Astrocyte (in vitro differentiated cells and primary cell): ENCODE data around the gene ARHGAP24. TPM values are rescaled to one million over a fixed set of nuclear protein-coding genes. Genes with fewer than 3 reads are reported as not detected.

ENCODE experiments used
- DNase-seq: peaks from one replicate; pipeline ENCODE4 v3.0.0-alpha.2; 2010; ENCODE audit warnings: low read depth
- FAIRE-seq: peaks from 2 replicates; lab custom pipeline; 2011; peaks lifted over from hg19 to GRCh38; lab: Jason Lieb, UNC
- H2AFZ ChIP-seq: 2 replicates; pipeline ENCODE4 v1.6.0; 2012; ENCODE audit warnings: low read depth, low read length, inconsistent platforms
- H3K27ac ChIP-seq: 2 replicates; pipeline ENCODE4 v1.5.1; 2011; ENCODE audit warnings: low read depth, low read length, inconsistent platforms
- H3K27me3 ChIP-seq: 2 replicates; pipeline ENCODE4 v1.6.0; 2011; ENCODE audit warnings: low read length, inconsistent platforms; ENCODE audit not compliant: insufficient read depth
- H3K36me3 ChIP-seq: 2 replicates; pipeline ENCODE4 v1.5.1; 2011; ENCODE audit warnings: low read length, inconsistent platforms; ENCODE audit not compliant: insufficient read depth
- H3K4me1 ChIP-seq: 2 replicates; pipeline ENCODE4 v1.5.1; 2011; ENCODE audit warnings: low read length, inconsistent platforms; ENCODE audit not compliant: insufficient read depth
- H3K4me2 ChIP-seq: 2 replicates; pipeline ENCODE4 v1.6.0; 2012; ENCODE audit warnings: low read length, inconsistent platforms
- H3K4me3 ChIP-seq: 2 replicates; pipeline ENCODE4 v1.5.1; 2011; ENCODE audit warnings: low read depth, mild to moderate bottlenecking, low read length, inconsistent platforms; ENCODE audit not compliant: insufficient read depth
- H3K79me2 ChIP-seq: 2 replicates; pipeline ENCODE4 v1.6.0; 2012; ENCODE audit warnings: mild to moderate bottlenecking, low read length, inconsistent platforms; ENCODE audit not compliant: insufficient read depth
- H3K9ac ChIP-seq: 2 replicates; pipeline ENCODE4 v1.6.0; 2012; ENCODE audit warnings: mild to moderate bottlenecking, low read length, inconsistent platforms
- H3K9me3 ChIP-seq: 2 replicates; pipeline ENCODE4 v1.5.1; 2012; ENCODE audit warnings: low read depth, mild to moderate bottlenecking, low read length, inconsistent platforms; ENCODE audit not compliant: insufficient read depth
- H4K20me1 ChIP-seq: 2 replicates; pipeline ENCODE4 v1.6.0; 2012; ENCODE audit warnings: low read length, inconsistent platforms; ENCODE audit not compliant: insufficient read depth
- H3K27ac Mint-ChIP-seq: one replicate; pipeline ENCODE4 v1.8.0; 2021; ENCODE audit warnings: mild to moderate bottlenecking, mixed read lengths; ENCODE audit not compliant: unreplicated experiment
- H3K27me3 Mint-ChIP-seq: one replicate; pipeline ENCODE4 v1.8.0; 2021; ENCODE audit warnings: low read depth, mixed read lengths; ENCODE audit not compliant: unreplicated experiment
- H3K36me3 Mint-ChIP-seq: one replicate; pipeline ENCODE4 v1.8.0; 2021; ENCODE audit warnings: low read depth, mixed read lengths; ENCODE audit not compliant: unreplicated experiment
- H3K4me1 Mint-ChIP-seq: one replicate; pipeline ENCODE4 v1.8.0; 2021; ENCODE audit warnings: low read depth, mixed read lengths; ENCODE audit not compliant: unreplicated experiment
- H3K4me3 Mint-ChIP-seq: one replicate; pipeline ENCODE4 v1.8.0; 2021; ENCODE audit warnings: mild to moderate bottlenecking, moderate library complexity, mixed read lengths; ENCODE audit not compliant: unreplicated experiment
- H3K9me3 Mint-ChIP-seq: one replicate; pipeline ENCODE4 v1.8.0; 2021; ENCODE audit warnings: mild to moderate bottlenecking, mixed read lengths; ENCODE audit not compliant: unreplicated experiment
- CTCF ChIP-seq: IDR thresholded peaks from 2 replicates; pipeline ENCODE4 v1.5.1; 2011; ENCODE audit warnings: low read depth, mild to moderate bottlenecking, inconsistent platforms, low read length, moderate library complexity; ENCODE audit not compliant: insufficient read depth
- EZH2 ChIP-seq: IDR thresholded peaks from 2 replicates; pipeline ENCODE4 v1.6.1; 2012; ENCODE audit warnings: mild to moderate bottlenecking, low read length, inconsistent platforms; ENCODE audit not compliant: insufficient read depth
- total RNA-seq: library from RNA; stranded (reverse); gene quantifications from 2 replicates; pipeline ENCODE4 v1.2.1, GENCODE V29; 2021

Gene ARHGAP24
- total RNA-seq, 1 donor from 2014 or later = 2.1 TPM

DNA sequence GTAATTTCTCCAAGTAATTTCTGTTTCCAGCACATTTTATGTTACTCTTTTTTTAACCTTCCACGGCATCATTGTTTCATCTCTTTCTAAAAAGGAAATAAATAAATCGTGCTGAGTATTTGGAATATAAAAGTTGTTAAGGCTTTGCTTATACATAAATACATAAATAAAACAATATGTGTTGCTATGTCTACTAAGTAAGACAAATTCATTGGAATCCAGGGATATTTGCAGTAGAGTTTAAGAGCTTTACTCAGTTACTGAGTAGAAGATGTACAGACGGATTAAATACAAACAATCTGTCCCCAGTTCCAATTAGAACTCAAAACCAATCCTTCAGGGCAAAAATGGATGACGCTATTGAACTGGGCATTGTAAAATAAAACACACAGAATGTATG lies 1.4 kb downstream of the ARHGAP24 start:
- H3K4me3 ChIP-seq = no peak overlapping the region
- no peak overlapping the region for H2AFZ ChIP-seq
- H3K27ac ChIP-seq = no peak overlapping the region
- Mint-ChIP-seq H3K9me3 (no peaks in the 10 kb centered on the region), H3K27ac (no peak overlapping the region), H3K27me3 (peaks cover 2% of the 10 kb centered on the region), H3K36me3 (no peaks in the 10 kb centered on the region), H3K4me1 (peaks cover 6% of the 10 kb centered on the region), H3K4me3 (no peak overlapping the region)
- H3K36me3 ChIP-seq = no peaks in the 10 kb centered on the region
- H3K9ac ChIP-seq = no peak overlapping the region
- no peaks in the 10 kb centered on the region for H3K27me3 ChIP-seq
- DNase-seq (no peak), FAIRE-seq (no peak)
- no peaks in the 10 kb centered on the region for H3K9me3 ChIP-seq
- no peaks in the 10 kb centered on the region for H3K4me1 ChIP-seq
- TF ChIP-seq EZH2 (no peak), CTCF (no peak)
- H4K20me1 ChIP-seq = no peaks in the 10 kb centered on the region
- H3K79me2 ChIP-seq = no peaks in the 10 kb centered on the region
- H3K4me2 ChIP-seq = peak overlapping the region; percentile 90

GRCh38 chr4:85477534-85477933 lies 2.6 kb downstream of the ARHGAP24 start:
- H3K9me3 Mint-ChIP-seq = no peaks in the 10 kb centered on the region
- H3K27me3 ChIP-seq = no peaks in the 10 kb centered on the region
- no peaks in the 10 kb centered on the region for H3K36me3 Mint-ChIP-seq
- no peak overlapping the region for H3K4me2 ChIP-seq
- peaks cover 5% of the 10 kb centered on the region for H3K27me3 Mint-ChIP-seq
- H4K20me1 ChIP-seq = no peaks in the 10 kb centered on the region
- H2AFZ ChIP-seq = no peak overlapping the region
- H3K79me2 ChIP-seq = no peaks in the 10 kb centered on the region
- H3K27ac Mint-ChIP-seq = no peak overlapping the region
- DNase-seq (no peak), FAIRE-seq (no peak)
- no peaks in the 10 kb centered on the region for H3K36me3 ChIP-seq
- H3K4me3 ChIP-seq = no peak overlapping the region
- H3K4me1 Mint-ChIP-seq = peaks cover 6% of the 10 kb centered on the region
- H3K4me3 Mint-ChIP-seq = no peak overlapping the region
- H3K27ac ChIP-seq = no peak overlapping the region
- H3K4me1 ChIP-seq = no peaks in the 10 kb centered on the region
- TF ChIP-seq CTCF = no peak
- no peak for TF ChIP-seq EZH2
- H3K9ac ChIP-seq = no peak overlapping the region
- no peaks in the 10 kb centered on the region for H3K9me3 ChIP-seq

- peak; percentile 64 for DNase-seq
- peak overlapping the region; percentile 79 for H3K27ac Mint-ChIP-seq
- Histone ChIP-seq H3K4me3 (no peak overlapping the region), H3K4me2 (peak overlapping the region; percentile 18), H3K27me3 (no peaks in the 10 kb centered on the region), H3K9ac (no peak overlapping the region), H3K4me1 (no peaks in the 10 kb centered on the region), H4K20me1 (no peaks in the 10 kb centered on the region), H3K79me2 (no peaks in the 10 kb centered on the region), H3K27ac (no peak overlapping the region), H3K36me3 (no peaks in the 10 kb centered on the region), H3K9me3 (no peaks in the 10 kb centered on the region), H2AFZ (no peak overlapping the region)
- FAIRE-seq = peak; percentile 80
- no peaks in the 10 kb centered on the region for H3K36me3 Mint-ChIP-seq
- H3K4me3 Mint-ChIP-seq = no peak overlapping the region
- peaks cover 6% of the 10 kb centered on the region for H3K4me1 Mint-ChIP-seq
- no peaks in the 10 kb centered on the region for H3K9me3 Mint-ChIP-seq
- H3K27me3 Mint-ChIP-seq = peaks cover 5% of the 10 kb centered on the region
- TF ChIP-seq CTCF (no peak), EZH2 (no peak)
Measured at GRCh38 chr4:85478576-85478975, 3.6 kb downstream of the ARHGAP24 start.
